Endothelial cell of umbilical vein (primary cell): ENCODE data around the gene SEC22A.

Experiments used
- EZH2 ChIP-seq: IDR thresholded peaks from 2 replicates; pipeline ENCODE4 v1.6.1; 2012; ENCODE audit warnings: borderline replicate concordance, low read depth, mild to moderate bottlenecking, moderate library complexity, low read length, inconsistent platforms; ENCODE audit not compliant: severe bottlenecking
- FOS ChIP-seq: IDR thresholded peaks from 2 replicates; pipeline ENCODE4 v1.6.1; 2011; ENCODE audit warnings: mild to moderate bottlenecking, low read length, moderate library complexity, borderline replicate concordance; ENCODE audit not compliant: insufficient read depth
- GATA2 ChIP-seq: IDR thresholded peaks from 2 replicates; pipeline ENCODE4 v1.7.0; 2011; ENCODE audit warnings: low read depth, mild to moderate bottlenecking, moderate library complexity, mixed read lengths, low read length; ENCODE audit not compliant: insufficient read length, insufficient read depth
- JUN ChIP-seq: IDR thresholded peaks from 2 replicates; pipeline ENCODE4 v1.6.1; 2011; ENCODE audit warnings: borderline replicate concordance, low read depth; ENCODE audit not compliant: insufficient read length, insufficient read depth
- MYC ChIP-seq: IDR thresholded peaks from one replicate; pipeline ENCODE4 v1.6.1; 2011; ENCODE audit warnings: mild to moderate bottlenecking, low read depth, low read length
- POLR2A ChIP-seq: IDR thresholded peaks from 2 replicates; pipeline ENCODE4 v1.6.1; 2012; ENCODE audit warnings: low read depth, mild to moderate bottlenecking, control low read depth, low read length
- POLR2AphosphoS5 ChIP-seq: IDR thresholded peaks from 2 replicates; pipeline ENCODE4 v1.6.1; 2012; ENCODE audit warnings: low read depth, mild to moderate bottlenecking, control low read depth, low read length, moderate library complexity; ENCODE audit not compliant: insufficient read depth
- TF ChIP-seq, protein P1 (sequence below), 2 donors: IDR thresholded peaks; 1 replicate in 1 of 2; 2 replicates in 1 of 2; pipeline ENCODE4 v1.5.1; 2011; ENCODE audit warnings: low read length in 2 of 2, mild to moderate bottlenecking in 2 of 2, moderate library complexity in 2 of 2, control low read depth in 1 of 2, inconsistent platforms in 1 of 2, low read depth in 1 of 2; ENCODE audit not compliant: insufficient read depth in 1 of 2; ENCODE audit errors: extremely low read depth in 1 of 2
- TF ChIP-seq, protein P2 (sequence below): IDR thresholded peaks from 2 replicates; pipeline ENCODE4 v1.6.1; 2011; ENCODE audit not compliant: insufficient read depth, insufficient read length

DNA sequence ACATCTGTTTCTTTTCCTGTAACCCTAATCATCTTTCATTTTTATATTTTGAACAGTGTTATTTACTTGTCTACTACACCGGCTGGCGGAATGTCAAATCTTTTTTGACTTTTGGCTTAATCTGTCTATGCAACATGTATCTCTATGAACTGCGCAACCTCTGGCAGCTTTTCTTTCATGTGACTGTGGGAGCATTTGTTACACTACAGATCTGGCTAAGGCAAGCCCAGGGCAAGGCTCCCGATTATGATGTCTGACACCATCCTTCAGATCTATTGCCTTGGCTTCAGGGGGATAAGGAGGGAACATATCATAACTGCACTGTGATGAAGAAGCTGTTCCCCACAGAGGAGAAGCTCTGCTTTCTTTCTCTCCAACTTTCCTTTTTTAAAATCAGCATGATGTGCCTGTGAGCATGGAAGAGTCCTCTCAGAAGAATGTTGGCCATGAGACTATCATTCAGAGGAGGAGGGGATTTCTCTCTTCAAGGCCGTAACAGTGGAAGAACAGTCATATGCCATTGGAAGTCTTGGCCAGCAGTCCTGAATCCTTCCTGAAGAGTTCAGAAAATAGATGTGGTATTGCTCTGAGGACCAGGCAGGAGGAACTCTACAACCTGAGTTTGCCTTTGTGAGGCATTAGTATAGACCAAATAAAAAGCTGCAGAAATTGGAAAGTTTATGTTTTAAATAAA, 69.9 kb downstream of the SEC22A start:
- TF ChIP-seq, protein P1, sequence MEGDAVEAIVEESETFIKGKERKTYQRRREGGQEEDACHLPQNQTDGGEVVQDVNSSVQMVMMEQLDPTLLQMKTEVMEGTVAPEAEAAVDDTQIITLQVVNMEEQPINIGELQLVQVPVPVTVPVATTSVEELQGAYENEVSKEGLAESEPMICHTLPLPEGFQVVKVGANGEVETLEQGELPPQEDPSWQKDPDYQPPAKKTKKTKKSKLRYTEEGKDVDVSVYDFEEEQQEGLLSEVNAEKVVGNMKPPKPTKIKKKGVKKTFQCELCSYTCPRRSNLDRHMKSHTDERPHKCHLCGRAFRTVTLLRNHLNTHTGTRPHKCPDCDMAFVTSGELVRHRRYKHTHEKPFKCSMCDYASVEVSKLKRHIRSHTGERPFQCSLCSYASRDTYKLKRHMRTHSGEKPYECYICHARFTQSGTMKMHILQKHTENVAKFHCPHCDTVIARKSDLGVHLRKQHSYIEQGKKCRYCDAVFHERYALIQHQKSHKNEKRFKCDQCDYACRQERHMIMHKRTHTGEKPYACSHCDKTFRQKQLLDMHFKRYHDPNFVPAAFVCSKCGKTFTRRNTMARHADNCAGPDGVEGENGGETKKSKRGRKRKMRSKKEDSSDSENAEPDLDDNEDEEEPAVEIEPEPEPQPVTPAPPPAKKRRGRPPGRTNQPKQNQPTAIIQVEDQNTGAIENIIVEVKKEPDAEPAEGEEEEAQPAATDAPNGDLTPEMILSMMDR (IDR thresholded peaks at IDR 0.05; ENCODE audit: extremely low read depth in 1 of 2, insufficient read depth in 1 of 2, low read depth in 1 of 2, low read length in 2 of 2) = no peak
- no peak for TF ChIP-seq POLR2AphosphoS5
- no peak for TF ChIP-seq POLR2A
- TF ChIP-seq EZH2 = no peak
- TF ChIP-seq, protein P2, sequence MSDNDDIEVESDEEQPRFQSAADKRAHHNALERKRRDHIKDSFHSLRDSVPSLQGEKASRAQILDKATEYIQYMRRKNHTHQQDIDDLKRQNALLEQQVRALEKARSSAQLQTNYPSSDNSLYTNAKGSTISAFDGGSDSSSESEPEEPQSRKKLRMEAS = no peak
- no peak for TF ChIP-seq JUN
- TF ChIP-seq FOS = no peak
- no peak for TF ChIP-seq MYC
- no peak for TF ChIP-seq GATA2
